Stimulated activated CD8-positive, alpha-beta memory T cell treated with anti-CD3 and anti-CD28 coated beads, Interleukin-12 subunit alpha, Interleukin-12 subunit beta, amount 100 ng/mL, for 1 hour (primary cell): ENCODE data around the gene ROPN1L.
"Not testable (repeated sequence)": the region's sequence is repeated elsewhere in the genome, so short reads cannot be mapped to it uniquely, and the experiment has no call there.

Experiments used
- DNase-seq: peaks from one replicate; pipeline ENCODE4 v3.0.0-alpha.2; 2020; ENCODE audit warnings: low read depth

Gene ROPN1L

DNA sequence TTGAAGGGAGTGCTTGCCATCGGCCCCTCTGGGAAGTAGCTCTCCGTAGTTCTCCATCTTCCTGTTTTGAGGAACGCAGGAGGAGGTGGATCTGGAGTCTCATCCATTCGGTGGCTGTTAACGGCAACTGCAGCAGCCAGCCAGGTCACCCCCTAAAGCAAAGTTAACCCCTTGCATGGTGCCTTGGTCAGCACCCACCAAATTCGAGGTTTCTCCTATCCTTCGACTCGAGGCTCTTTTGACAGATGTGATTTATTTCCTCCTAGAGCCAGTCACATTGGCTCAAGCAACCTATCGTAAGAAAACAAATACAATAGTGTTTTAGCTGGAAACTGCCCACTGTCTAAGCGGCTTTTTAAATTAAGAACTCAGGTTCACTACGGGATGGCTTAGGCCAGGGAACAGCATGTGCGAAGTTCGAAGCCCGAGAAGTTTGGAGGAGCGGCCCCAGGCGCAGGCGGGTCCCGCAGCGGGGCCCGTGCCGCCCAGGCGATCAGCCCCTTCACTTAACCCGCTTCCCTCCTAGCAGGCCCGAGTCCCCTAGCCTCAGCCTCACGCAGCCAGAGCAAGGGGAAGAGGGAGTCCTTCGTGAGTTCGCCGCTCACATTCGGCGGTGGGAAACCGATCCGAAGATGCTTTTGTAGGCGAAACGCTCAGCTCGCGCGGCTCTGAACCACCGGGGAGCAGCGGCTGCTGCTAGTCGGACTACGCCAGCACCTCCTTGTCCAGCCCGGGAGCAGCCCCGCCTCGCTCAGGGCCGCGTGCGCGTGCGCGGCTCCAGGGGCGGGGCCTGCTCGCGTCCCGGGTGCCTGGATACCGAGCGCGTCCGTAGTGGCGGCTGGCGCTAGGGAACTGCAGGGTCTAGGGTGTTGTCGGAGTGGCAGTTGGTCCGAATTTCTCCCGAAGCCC, at the start of gene ROPN1L:
TSS of gene ROPN1L (plus strand) at position 797 of the 909 bp plus-strand sequence. CDS start 289 bp downstream, outside the sequence.
- DNase-seq: peak; percentile 61

DNA sequence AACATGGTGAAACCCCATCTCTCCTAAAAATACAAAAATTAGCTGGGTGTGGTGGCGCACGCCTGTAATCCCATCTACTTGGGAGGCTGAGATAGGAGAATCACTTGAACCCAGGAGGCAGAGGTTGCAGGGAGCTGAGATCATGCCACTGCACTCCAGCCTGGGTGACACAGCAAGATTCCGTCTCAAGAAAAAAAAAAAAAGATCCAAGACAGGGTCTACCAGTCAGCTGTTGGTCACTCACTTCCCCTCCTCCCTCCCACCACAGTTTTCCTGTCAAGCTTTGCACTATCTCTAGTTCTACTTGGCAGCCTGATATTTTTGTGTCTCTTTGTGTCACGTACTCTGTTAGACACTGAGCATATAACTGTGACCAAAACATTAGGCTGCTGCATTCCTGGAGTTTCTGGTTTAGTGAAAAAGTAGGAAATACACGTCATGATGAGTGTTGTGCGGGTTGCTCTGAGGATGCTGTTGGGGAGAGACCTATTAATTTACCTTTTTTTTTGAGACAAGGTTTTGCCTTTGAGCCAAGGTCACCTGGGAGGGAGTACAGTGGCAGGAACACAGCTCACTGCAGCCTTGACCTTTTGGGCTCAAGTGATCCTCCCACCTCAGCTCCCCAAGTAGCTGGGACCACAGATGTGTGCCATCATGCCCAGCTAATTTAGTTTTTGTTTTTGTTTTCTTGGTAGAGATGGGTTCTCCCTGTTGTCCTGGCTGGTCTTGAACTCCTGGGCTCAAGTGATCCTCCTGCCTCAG, 48.9 kb upstream of the ROPN1L start:
- not testable (repeated sequence) for DNase-seq

DNA sequence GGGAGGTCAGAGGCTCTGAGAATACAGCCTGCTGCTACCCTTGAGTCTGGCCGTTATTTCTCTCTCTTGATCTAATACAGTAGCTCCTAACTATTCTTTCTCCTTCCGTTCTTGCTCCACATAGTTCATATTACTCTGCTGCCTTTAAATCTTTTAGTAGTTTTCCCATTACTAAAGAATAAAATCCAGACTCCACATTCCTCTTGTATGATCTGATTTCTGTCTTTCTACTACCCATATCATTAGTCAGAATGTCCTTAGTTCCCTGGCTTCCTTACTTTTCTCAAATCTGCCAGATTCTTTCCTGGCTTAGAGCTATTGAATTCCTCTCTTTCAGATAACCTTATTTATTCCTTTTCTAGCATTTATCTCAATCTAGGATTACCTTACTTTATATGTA, 48.2 kb upstream of the ROPN1L start:
- no peak for DNase-seq

DNA sequence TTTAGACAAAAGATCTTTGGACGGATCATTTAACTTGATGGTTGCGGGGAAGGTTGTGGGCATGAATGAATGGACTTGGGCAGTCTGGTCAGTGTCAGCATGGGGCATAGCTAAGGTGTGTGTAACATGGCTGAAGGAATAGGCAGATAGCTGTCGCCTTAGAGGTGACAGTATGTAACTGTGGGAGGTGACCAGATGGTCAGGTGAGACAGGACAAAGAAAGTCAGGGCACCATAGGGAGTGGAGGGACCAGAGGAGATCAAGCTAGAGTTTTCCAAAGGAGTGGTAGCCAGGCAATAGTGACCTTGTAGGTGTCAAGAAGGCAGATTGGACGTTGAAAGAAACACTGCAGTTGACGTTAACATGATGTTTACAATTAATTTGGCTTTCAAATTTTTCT, 45.1 kb upstream of the ROPN1L start:
- no peak for DNase-seq

DNA sequence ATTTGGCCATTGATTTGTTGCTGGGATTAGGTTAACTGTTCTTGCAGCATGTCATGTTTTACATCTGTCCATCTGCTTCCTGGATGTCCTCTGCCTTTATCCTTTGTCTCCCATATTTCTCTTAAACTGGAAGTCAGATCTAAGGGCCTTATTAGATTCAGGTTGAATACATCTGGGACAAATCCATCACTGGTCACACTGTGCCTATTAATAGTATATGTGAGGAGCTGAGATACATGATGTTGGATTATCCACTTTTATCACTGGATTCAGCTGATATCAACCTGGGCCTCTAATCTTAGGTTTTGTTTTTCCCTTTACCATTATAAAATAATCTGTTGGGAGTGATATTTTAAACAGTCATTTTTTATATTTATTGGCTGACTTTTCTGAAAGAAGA, 41.8 kb upstream of the ROPN1L start:
- no peak for DNase-seq

DNA sequence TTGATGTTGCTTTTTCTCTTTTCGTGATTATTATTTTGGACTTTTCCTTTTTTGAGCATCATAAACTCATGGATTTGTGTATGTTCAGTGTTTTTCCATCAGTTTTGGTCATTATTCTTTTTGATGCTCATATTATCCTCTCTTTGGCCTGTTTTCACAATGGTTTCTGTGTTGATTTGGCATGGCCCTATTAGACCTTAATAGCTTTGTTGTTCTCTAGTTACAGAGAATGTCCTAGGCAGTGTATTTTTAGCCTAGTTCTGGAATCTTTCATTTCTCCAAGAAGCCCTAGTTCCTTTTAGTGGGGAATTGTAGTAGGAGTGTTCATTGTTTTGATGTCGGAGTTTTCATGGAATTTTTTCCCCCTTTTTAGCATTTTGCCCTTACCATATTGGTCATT, 41.3 kb upstream of the ROPN1L start:
- no peak for DNase-seq

DNA sequence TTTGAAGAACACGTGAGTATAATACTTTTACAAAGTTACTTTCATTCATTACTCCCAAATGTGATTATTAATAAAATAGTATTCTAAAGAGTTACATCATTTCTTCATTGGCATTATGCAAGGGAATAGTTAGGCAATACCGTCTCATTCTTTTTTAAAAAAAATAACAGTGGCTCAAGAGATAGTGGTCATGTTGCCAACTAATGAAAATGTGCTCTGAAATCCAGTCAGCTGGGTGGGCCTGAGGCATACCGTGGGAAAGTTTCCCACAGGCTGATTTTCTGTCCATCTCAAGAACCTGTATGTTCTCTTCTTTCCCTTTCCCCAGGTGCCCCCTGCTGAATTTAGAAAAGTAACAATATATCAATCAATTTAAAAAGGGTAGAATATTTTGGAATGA, 40.8 kb upstream of the ROPN1L start:
- DNase-seq: no peak

DNA sequence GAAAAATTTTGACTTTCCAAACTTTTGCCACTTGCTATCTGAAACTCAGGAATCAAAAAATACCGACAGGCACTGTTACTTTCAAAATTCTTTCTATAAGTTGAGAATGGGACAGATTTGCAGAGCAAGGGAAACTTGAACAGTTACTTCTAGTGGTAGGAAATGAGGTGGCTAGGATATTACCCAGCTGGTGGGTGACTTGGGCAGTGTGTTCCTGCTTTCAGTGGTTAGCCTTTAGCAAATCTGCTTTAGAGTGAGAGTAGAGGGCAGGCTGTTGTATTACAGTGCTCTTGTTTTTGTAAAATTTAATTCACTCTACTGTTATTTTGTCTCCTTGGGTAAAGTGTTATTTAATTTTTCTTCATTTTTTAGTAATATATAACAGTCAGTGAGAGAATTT, 40.2 kb upstream of the ROPN1L start:
- no peak for DNase-seq

DNA sequence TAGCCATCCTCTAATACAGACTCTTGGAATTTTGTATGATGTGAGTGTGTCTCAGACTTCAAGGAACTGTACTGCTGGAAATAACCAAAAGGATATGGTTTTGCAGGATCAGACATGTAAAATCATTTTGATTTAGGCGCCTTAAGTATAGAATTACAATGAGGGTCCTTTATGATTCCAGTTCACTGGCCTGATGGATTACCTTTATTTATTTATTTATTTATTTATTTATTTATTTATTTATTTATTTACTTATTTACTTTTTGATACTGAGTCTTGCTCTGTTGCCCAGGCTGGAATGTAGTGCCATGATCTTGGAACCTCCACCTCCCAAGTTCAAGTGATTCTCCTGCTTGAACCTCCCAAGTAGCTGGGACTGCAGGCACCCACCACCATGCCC, 37.9 kb upstream of the ROPN1L start:
- DNase-seq: no peak

DNA sequence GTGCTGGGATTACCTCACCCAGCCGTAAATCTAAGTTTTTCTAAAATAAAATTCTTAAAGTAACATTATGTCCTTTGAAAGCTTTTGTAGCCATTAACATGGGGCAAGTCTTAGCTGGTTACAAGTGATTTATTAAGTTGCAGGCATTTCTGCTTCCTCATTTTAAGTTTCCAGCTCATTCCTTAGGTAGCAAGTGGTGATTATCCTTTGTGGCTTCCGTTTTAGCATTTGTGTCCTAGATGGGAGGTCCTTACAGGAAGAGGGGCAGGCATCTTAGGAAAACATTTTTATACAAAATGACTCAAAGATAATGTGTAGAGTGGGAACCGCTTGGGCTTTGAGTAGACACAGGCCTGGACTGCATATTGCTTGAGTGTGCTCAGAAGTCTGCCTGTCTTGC, 35.0 kb upstream of the ROPN1L start:
- no peak for DNase-seq

DNA sequence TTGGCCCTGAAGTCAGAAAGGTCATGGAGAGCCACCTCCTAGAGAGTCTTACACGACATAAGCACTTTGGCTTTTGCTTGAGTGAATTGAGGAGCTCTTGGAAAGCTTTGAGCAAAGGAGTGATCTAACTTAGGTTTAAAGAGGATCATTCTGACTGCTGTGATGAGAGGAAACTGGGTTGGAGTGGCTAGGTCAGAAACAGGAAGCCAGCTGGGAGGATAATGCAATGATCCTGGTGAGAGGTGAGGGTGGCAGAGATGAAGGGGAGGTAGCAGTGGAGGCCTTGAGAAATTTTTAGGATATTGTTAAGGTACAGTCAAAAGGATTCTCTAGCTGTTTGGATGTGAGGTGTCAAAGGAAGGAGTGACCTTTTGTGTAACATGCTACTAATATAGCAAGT, 32.2 kb upstream of the ROPN1L start:
- DNase-seq: no peak

DNA sequence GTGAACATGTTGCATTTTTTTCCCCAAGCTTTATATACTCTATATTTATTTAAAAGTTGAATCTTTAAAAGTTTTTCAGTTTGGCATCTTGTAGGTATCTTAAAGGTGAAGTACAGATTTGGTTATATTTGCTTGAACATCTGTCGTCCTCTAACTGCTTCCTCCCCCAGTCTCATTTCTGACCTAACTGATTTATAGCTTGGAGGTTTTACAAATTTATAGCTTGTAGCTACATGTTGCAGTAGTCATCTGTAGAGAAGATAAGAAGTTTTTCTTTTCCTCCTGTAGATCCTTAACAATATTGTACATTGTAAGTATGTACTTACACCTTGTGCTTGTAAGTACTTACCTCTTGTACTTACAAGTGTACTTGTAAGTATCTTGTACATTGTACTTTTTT, 31.0 kb upstream of the ROPN1L start:
- no peak for DNase-seq

DNA sequence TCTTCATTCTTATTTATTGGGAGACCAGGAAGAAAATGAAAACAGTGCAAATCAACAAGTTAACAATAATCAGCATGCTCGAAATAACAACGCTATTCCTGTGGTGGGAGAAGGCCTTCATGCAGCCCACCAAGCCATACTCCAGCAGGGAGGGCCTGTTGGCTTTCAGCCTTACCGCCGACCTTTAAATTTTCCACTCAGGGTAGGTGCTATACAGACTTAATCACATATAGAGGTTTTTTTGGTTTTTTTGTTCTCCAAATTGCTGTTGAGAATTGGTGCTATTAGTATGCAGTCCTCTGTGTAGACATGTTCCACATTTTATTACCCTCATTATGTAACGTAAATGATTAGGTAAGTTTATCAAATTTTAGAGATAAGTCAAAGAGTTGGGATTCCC, 30.3 kb upstream of the ROPN1L start:
- no peak for DNase-seq

DNA sequence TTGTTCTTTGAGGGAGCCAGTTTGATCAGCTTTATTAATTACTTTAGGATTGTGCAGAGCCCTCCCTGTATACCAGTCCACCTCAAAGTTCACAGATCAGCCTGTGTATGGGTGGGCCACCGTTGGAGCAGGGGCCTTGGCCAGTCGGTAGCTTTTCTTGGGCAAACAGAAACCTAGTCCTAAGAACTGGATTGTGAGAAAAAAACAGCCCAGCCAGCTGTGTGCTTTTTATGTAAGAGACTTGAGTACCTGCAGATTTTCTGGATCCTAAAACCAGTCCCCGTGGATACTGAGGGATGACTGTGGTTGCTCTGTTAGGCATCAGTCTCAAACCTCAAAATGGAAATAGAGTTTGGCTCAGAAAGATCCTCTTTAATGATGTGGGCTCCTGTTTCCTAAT, 24.8 kb upstream of the ROPN1L start:
- DNase-seq: no peak

DNA sequence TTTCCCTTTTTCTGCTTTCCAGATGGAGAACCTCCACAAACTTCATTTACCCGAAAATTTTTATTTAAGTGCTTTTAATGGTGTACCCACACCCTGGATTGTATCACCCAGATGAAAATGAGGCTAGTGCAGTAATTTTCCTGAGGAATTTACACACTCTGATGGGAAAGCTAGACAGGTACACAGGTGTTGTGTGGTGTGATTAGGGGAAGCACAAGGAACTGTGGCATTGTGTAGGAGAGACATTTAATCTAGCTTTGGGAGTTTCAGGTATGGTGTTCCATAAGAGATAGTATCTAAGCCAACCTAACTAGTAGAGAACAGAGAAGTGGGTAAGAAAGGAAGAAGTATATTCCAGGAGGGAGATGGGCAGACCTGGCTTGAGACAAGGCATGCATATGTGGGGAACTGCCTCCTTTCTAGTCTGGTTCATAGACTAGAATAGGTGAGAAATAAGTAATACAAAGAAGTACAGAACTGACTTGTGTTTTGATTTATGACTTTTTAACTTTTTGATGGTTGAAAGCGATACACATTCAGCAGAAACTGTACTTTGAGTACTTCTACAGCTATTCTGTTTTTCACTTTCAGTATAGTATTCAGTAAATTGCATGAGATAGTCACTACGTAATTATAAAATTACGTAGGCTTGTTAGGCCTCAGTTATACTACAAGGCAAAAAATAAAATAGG, 22.9 kb upstream of the ROPN1L start:
- no peak for DNase-seq

DNA sequence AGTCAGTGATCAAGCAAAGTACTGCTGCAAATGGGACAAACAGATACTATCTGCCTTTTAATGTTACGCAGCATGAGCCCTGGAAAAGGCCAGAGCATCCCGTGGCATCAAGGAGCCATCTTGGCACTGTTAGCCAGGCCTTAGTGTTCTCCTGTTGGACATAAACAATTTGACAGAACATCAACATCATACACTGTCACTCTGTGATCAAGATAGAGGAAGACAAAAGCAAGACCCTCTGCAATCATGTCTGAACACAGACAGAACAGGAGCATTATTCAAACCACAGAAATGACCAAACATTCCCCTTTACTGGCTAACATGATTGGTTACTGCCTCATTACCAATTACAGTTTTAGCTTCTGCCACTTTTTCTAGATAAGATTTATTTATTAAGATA, 21.2 kb upstream of the ROPN1L start:
- no peak for DNase-seq

DNA sequence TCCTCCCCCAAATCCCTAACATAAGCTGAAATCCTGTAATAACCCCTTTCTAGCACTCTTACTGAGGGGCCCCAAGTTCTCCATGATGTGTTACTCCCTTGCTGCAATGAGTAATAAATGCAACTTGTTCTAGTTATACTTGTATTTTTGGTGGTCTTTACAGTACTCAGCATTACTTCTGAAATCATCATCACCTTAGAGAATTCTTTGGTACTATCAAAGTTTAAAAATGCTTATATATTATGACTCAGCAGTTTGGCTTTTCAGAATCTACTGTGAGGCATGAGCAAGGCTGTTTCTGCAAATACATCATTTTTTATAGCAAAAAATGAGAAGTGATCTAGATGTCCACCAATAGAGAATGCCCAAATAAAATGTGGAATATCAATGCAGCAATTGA, 20.7 kb upstream of the ROPN1L start:
- no peak for DNase-seq

DNA sequence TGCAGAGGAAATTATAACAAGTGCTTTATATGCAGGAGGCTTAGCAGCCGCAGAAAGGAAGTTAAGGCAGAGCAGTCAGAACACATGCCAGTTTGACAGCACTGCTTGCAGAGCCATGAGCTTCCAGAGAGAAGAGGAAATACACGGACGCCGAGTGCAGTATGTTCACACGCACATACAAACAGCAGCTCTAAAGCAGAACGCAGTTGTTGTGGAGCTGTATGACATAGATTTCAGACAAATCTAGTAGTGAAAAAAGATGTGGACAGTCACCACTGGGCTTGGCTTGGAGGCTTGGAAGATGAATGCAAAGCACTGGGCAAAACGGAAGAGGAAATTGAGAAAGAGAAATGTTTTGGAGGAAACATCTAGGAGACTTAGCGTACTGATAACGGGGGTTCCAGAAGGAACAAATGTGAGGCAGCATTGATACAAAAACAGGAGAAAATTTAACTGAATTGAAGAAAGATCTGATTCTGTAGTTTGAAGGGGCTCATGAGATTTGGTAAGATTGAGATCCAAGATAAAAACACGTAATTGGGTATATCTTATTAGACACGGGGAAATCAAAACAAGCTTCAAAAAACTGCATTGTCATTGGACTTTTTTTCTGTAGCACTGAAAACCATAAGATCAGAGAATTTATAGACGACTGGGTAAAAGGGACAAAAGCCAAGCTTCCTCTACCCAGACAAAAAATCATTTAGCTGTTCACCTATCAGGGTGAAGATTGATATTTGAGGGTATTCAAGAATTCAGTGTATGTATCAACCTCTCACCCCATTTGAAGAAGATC, 19.6 kb upstream of the ROPN1L start:
- no peak for DNase-seq

DNA sequence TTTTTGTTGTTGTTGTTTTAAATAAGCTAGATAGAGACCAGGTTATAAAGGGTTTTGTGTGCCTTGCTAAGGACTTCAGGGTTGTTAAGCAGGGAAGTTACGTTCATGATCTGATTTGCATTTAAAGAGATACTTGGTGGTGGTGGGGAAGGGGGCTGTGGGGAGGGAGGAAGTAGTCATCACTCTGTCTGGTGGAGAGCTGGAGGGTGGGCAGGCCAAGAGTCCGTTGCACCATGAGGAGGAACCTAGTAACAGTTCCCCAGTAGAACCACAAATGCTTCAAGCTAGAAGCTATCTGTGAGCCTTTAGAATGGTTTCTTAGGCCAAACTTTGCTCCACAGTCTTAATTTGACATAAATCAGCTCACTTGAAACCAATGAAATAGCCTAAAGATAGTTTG, 18.7 kb upstream of the ROPN1L start:
- no peak for DNase-seq

DNA sequence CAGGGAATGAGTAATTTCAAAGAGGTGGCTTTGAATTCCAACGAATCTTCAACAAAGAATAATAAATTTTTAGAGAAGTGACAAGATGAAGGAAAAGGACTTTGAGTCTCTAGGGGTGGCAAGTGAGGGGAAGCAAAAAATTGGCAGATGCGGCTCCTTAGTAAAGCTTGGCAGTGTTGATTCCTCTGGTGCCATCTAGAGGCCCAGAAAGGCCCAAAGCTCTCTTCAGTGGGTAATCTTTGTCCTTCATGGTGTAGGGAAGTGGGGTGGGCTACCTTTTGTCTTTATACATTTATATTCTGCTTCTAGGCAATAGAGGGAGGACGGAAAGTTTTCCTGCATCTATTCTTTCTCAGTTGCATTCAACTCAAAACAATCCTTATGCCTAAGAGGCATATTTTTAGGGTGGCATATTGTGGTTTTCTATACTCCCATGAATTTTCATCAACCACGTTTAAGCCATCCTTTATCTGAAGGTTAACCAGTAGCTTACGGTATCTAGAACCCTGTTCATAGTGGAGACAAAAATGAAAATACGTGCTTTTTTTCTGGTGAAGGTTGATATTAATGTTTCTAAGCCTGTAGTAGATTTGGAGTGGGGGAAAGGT, 17.5 kb upstream of the ROPN1L start:
- no peak for DNase-seq

DNA sequence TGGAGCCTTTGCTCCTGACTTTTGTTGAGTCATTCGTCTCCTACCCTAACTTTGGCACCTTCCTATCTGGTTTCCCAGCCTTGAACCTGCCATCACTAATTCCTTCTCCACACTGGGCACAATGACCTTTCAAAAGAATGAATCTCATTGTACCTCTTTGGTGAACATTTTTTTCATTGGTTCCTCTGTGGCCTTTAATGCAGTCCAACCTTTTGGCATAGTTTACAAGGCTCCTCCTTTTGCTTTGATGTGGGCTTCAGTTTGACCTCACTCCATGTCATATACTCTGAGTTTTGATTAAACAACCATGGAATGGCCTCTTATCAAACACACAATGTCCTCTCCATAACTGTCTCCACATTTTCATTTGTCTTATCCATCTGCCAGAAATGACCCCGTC, 14.5 kb upstream of the ROPN1L start:
- DNase-seq: no peak

DNA sequence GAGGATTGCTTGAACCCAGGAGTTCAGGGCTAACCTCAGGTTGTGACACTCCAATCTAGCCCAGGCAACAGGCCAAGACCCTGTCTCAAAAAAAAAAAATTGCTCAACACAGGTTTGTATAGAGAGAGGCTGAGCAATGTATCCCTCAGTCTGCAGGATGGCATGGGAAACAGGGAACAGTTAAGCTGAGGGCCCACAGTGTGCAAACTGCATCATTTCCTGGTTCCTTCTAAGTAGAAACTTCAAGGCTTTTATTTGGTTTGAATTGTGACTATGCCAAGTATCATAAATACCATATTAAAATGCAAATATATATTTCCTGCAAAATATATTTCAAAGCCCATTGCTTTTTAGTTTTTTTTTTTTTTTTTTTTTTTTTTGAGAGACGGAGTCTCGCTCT, 13.7 kb upstream of the ROPN1L start:
- no peak for DNase-seq
